Measurements from ENCODE around the gene VMP1.
"Not testable (repeated sequence)": the region's sequence is repeated elsewhere in the genome, so short reads cannot be mapped to it uniquely, and the experiment has no call there.

VMP1 gene

DNA sequence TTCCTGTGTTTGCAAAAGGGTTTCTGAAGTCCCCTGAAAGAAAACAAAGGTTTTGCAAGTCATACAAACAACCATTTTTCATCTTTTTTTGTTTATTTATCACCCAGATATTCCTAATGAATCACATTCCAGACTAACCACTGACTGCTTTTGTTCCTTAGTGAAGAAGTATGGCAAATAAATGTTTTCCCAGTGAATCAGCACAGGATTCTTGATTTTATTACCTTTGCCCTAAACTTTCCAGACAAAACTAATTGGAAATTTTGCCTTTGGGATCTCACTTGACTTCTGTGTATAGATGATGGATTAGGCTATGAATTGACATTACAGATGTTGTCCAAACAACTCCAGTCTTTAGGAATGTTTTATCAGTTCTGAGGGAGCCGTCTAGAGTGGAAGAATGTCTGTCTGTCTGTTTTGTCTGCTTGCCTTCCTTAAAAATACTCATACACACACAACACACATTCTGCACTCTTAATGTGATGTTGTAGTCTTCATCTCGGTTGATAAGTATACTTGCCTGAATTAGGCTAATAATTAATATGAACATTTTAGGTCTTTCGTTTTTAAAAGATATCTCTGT lies 48.9 kb downstream of the VMP1 start:
- DNase-seq: no peak

DNA sequence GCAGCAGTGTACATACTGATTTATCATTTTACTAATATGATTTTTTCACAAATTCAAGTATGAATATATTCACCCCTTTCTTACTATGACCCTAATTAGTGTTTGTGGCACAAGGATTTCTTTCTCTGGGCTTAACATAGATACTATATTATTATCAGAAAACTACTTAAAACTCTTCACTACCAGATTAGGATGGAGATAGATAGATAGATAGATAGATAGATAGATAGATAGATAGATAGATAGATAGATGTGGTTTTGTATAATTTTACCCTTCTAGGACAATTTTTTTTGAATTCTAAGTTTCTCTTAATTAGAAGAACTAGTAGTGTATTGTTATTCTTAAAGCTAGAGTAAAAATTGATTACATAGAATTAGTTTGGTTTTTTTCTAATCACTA lies 49.6 kb downstream of the VMP1 start:
- no peak for DNase-seq

DNA sequence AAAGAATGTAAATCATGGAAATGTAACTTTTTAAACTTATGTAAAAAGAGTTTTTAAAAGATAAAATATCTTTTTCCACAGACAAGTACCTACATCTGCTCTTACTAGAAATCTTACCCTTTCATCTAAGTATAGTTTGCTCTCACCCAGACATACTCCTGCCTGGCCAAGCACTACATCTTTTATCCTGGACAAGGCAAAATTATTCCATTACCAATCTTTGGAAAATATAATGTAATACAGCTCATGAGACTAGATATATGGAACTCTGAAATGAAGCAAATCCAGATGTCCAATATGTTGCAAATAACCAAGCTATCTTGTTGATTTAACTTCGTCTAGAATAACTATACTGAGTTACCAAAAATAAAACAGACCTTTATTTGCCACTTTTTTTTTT lies 50.0 kb downstream of the VMP1 start:
- no peak for DNase-seq

DNA sequence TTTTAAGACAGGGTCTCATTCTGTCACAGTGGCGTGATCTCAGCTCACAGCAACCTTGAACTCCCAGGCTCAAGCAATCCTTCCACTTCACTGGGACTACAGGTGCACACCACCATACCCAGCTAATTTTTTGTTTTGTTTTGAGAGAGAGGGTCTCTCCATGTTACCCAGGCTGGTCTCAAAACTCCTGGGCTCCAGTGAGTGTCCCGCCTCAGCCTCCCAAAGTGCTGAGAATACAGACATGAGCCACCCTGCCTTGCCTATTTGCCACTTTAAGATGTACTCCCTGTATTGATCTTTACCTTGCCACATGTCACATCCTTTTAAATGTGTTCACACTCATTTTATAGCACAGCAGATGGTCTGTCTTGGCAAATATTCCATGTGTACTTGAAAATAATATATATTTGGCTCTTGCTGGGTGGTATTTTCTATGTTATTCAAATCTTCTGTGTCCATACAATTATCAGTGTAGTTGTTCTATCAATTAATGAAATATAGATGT lies 50.5 kb downstream of the VMP1 start:
- DNase-seq: no peak

DNA sequence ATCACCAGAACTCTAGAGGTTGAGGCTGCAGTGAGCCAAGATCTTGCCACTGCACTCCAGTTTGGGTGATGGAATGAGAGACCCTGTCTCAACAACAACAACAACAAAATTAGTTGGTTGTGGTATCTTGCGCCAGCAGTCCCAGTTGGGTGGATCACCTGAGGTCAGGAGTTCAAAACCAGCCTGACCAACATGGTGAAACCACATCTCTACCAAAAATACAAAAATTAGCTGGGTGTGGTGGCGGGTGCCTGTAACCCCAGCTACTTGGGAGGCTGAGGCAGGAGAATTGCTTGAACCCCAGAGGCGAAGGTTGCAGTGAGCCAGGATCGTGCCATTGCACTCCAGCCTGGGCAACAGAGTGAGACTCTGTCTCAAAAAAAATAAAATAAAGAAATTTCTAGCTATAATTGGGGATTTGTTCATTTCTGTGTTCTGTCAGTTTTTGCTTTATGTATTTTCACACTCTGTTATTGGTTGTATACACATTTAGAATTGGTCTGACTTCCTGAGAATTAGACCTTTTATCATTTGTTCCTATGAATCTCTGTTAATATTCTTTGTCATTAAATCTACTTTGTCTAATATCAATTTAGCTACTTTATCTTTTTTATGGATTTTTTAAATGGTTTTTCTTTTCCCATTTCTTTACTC lies 51.7 kb downstream of the VMP1 start:
- not testable (repeated sequence) for DNase-seq

DNA sequence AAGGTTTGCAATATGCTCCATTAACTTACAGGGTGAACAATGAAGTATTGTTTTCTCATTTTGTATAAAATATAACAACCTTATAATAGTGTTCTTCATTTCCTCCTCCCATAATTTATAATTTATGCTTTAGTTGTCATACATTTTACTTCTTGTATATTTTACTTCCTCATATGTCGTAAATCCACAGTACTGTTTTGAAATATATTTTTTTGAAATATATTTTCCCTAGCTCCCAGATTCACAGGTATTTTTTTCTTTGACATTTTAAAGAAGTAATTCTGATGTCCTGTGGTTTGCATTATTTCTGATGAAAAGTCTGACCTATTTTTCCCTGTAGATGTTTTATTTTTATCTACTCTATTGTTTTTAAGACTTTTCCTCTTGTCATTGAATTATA lies 52.7 kb downstream of the VMP1 start:
- peak; percentile 20 for DNase-seq

DNA sequence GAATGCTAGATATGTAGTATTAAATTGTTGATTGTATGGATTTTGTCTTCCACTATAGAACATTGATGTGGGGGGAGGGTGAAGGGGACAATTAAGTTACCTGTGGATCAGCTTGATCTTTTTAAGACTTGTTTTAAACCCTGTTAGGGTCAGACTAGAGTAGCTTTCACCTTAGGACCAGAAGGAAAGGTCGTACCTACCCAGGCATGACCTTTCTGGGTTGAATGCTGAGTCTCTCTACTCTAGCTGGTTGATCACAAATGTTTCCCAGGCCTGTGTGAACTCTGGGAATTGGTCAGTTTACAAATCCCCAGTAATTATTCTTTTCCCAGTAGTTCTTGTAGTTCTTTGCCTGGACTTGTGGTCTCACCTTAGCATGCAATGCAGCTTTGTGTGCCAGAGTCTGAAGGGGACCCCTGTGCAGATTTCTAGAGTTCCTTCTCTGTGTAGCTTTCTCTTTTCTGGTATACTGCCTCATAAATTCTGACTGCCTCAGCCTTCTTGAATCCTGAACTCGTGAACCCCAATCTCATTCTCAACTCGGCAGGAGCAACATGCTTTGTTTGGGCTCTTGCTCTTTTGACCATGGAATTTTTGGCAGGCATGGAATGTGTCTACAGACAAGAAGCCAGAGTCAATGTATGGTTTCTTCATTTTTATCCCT lies 54.1 kb downstream of the VMP1 start:
- DNase-seq: no peak

DNA sequence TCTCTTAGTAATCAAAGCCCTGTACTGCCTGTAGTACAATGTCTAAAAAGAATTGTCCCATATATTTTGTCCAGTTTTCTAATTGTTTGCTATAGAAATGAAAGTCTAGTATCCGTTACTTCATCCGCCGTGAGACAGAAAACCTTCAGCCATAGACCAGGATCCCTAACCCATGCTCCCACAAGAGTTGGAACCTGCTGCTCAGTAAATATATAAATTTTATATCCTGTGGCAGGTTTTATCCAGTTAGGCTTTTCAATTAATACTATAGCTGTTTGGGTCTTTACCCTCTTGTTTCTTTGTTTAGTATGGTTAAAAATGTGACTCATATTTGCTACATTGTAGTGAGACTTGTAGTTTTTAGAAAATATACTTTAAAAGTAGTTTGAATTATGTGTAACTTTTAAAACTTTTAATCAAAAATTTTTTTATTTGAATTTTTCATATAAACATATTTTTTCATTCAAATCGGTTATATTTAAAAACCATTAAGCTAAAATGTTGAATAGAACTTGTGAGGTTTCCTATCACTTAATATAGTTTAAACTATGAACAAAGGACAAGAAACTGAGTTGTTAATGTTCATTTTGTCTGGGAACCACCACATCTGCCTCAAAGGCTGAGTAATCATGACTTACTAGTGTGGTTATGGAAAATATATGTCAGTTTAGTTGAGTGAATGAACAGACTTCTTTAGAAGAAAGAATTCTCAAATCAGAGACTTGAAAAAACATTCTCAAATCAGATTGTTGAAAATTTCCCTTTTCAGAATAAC lies 54.8 kb downstream of the VMP1 start:
- peak; percentile 24 for DNase-seq

DNA sequence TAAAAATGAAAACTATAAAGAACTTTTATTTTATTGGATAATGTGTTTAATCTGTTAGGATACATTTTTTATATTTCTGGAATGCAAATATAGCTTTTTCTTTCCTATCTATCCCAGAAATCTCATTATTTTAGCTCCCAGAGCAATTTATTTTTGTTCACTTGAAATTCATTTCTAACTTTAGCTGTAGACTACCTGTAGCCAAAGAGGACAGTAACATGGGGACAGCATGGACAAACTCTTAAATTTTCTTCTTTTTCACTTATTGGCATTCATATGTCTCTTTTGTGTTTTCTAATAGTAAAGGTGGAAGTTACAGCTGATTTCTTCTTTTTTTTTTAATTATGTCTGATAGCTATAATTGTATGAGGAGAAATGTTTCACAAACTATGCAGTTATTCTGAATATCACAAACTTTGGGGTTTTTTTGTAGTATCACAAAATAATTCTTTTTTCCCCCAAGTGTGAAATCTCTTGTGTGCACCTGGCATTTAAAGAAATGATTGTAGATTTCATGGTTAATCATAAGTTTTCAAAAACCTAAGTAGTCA lies 55.4 kb downstream of the VMP1 start:
- DNase-seq: no peak

DNA sequence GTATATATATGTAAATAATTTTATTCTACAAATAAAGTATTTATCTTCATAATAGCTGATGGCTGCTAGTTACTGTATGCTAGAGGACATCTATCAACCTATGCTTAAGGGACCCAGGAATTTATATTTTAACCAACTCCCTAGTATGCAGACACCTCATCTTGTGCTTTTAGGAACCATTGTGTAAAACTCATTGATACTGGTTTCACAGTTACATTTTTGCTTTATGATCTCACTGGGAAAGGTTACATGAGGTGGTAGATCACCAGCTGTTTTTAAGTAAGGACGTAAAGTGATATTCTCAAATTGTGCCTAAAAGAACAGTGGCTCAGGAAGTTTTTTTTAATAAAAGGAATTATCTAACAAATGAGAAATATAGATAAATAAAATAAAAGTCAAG lies 56.4 kb downstream of the VMP1 start:
- DNase-seq: no peak

DNA sequence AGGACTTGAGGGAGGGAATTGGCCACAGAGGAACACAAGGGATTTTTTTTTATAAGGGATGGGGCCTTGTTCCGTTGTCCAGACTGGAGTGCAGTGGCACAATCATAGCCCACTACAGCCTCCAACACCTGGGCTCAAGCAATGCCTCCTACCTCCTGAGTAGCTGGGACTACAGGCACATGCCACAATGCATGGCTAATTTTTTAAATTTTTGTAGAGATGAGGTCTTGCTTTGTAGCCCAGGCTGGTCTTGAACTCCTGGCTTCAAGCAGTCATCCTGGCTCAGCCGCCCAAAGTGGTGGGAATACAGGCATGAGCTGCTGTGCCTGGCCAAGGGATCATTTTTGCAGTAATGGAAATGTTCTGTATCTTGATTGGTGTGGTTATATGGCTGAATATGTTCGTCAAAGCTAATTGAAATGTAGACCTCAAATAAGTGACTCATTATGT lies 56.9 kb downstream of the VMP1 start:
- no peak for DNase-seq

DNA sequence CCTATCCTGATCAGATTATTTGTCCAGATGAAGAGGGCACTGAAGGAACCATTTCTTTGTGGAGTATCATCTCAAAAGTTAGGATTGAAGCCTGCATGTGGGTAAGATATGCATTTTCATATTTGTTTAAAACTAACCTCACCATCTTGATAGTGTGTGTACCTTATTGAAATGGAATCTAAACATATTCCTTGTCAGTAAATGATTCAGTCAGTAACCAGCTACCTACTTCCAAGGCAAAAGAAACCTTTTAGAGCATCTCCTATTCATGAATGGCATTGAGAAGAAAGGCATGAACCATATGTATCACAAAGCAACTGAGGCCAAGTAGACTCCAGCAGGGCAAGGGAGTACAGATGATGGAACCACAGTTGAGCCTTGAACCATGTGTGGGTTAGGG lies 57.6 kb downstream of the VMP1 start:
- no peak for DNase-seq

DNA sequence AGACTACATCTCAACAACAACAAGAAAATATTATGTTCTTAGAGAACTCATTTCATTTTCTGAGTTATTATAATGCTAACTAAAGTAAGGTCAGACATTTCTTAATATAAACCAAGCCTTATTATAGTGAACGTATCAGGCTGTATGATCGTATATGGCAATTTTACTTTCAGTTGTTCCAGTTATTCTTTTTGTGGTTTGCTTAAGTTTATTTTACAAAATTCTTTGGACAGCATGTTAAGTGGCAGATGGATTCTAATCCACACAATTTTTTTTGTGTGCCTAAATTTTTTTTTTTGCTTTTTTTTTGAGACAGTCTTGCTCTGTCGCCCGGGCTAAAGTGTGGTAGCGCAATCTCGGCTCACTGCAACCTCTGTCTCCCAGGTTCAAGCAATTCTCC lies 59.0 kb downstream of the VMP1 start:
- no peak for DNase-seq

DNA sequence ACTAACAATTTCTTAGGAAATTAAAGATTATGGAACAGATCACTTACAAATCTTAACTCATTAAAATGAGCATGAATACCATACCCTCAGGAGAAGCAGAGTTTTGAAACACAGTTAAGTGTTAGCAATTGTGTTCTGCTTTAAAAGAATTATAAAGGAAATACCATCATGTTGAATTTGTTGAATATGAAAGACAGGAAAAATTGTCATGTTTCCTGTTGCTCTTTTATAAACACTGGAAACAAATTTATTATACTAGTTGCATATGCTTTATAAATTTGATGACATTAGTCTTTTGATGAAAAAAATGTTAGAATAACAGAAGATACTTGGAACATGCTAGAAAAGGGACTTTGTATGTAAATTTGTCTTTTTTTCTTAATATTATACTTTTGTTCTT lies 59.7 kb downstream of the VMP1 start:
- DNase-seq: no peak

DNA sequence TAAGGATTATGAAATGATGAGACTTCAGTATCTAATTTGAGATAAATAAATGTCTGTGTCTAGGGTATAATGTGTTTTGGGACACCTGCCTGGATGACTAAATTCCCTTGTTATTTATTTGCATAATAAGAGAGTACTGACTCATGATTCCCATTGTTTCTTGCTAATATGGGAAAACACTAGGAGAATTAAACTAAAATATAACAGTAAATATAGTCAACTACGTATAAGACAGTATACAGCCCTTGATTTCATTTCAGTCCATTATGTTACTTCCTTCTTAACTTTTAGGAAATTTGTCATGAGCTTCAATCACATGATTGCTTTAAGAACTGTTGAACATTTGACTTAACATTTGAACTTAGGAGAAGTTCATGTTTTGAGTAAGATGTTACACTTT lies 62.4 kb downstream of the VMP1 start:
- DNase-seq: peak; percentile 49

DNA sequence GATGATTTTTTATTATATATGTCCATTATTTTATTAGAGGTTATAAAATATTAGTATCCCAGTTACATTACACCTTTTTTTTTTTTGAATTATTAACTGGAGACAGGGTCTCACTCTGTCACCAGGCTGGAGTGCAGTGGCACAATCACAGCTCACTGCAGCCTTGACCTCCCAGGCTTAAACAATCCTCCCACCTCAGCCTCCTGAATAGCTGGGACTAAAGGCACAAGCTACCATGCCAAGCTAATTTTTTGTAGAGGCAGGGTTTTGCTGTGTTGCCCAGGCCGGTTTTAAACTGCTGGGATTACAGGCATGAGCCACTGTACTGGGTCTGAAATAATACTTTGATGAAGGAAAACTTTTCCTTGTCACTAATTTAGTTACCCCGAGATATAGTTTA lies 63.6 kb downstream of the VMP1 start:
- DNase-seq: no peak

DNA sequence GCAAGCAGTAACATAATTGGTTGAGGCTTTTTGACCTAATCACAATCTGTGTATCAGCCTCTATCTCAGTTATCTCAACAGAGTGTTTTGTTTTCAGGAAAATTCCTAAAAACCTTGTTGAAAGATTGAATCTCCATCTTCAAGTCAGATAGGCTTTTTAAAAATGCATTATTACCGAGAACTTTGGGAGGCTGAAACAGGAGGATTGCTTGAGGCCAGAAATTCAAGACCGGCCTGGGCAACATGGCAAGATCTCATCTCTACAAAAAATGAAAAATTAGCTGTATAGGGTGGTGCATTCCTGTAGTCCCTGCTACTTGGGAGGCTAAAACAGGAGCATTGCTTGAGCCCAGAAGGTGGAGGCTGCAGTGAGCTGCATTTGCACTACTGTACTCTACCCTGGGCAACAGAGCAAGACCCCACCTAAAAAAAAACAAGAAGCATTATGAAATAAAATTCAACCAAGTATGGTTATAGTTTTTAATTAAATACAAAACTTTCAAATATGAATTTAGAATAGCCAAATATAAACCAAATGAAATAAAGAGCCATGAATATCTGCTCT lies 68.4 kb downstream of the VMP1 start:
- DNase-seq: no peak

DNA sequence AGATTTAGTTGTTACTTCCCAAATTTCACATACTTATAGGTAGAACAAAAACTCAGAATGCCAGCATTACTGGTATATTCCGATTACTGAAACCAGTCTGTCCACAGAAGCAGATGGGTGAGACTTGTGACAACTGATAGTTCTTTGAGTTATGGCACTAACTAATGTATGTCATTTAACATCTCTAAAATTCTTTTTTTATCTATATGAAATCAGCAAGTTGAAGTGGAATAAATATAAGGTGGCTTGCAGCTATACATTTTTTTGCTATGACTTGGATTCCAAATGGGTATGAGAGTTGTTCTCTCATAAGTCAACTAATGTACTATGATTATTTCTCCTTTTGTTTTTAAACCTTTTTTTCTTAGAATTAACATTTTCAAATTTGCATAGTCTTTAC lies 69.1 kb downstream of the VMP1 start:
- no peak for DNase-seq

DNA sequence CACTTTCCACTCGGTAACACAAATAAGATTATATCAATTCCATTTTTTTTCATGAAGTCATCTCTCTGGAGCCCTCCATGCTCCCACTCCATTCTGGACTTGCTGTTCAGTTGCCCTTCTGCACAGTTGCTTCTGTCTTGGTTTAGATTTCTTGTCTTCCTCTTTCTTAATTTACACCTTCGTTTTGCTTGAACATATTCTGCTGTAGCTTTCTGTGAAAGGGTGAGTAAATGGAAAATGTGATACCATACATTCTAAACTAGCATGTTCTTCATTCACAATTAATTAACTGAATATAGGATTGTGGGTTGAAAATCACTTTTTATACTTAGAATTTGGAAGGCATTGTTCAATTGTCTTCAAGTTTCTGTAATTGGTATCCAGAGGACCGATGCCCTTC lies 69.6 kb downstream of the VMP1 start:
- DNase-seq: no peak

DNA sequence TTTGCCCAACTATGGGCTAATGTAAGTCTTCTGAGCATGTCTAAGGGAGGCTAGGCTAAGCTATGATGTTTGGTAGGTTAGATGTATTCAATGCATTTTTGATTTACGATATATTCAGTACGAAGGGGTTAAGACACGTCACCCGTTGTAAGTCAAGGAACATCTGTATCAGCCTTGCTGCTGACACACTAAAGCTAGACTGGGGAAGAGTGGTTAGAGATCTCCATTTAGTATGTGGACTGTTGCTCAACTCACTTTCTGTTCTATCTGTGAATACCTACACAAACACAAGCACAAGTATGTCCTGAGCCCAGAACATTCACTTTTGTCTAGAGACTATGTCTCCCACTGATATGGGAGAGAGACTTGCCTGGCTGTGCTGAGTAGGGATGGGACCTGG lies 71.5 kb downstream of the VMP1 start:
- peak; percentile 74 for DNase-seq

DNA sequence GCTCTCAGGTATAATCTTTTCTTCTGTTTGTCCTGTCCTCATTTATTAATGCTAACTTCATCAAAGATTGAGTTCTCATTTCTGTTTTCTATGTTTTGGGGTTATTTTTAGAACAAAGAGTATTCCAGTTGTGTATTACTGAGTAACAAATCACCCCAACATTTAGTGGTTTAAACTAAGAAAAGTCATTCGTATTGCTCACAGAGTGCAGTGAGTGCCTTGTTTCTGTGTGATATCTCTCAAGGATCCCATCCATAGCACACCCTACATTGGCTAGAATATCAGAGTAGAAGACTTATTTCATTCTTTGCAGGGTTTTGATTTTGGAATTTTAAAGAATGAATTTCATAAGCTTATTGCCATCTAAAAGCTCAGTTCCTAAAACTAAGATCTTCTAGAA lies 72.1 kb downstream of the VMP1 start:
- no peak for DNase-seq

DNA sequence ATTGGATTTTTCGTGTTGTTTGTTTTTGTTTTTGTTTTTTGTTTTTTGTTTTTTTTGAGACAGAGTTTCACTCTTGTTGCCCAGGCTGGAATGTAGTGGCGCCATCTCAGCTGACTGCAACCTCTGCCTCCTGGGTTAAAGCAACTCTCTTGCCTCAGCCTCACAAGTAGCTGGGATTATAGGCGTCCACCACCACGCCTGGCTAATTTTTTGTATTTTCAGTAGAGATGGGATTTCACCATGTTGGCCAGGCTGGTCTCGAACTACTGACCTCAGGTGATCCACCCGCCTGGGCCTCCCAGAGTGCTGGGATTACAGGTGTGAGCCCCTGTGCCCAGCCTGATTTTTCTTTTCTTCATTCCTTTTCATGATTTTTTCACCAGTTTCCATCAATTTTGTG lies 73.1 kb downstream of the VMP1 start:
- DNase-seq: not testable (repeated sequence)

All from MV-4-11 (cell line).